ENCODE measurements around the gene CAPN2.

GRCh38 chr1:223707256-223708000, 4.9 kb upstream of the CAPN2 start:
- TF ChIP-seq EZH2 (optimal IDR thresholded peaks at IDR 0.05; ENCODE audit: low read depth, low read length) (no peak), CTCF (IDR thresholded peaks at IDR 0.05; ENCODE audit: low read length) (no peak), EZH2phosphoT487 (IDR thresholded peaks at IDR 0.05; ENCODE audit: low read length) (no peak)
